Skeletal muscle tissue (tissue), 4 donors: ENCODE data around the gene L2HGDH. TPM values are rescaled to one million over a fixed set of nuclear protein-coding genes. Genes with fewer than 3 reads are reported as not detected.
A peak's percentile ranks its signal among the peaks of the same experiment; 100 is the strongest.
"Not testable (repeated sequence)": the region's sequence is repeated elsewhere in the genome, so short reads cannot be mapped to it uniquely, and the experiment has no call there.

Source experiments
- H3K27ac ChIP-seq: one replicate; pipeline ENCODE4 v1.7.0; 2013; ENCODE audit warnings: mild to moderate bottlenecking, low read depth, low read length, inconsistent platforms
- H3K27me3 ChIP-seq, 3 donors: one replicate each; pipeline ENCODE4 v1.7.0; 2013; ENCODE audit warnings: low read length in 3 of 3; ENCODE audit not compliant: control insufficient read depth in 3 of 3, insufficient read depth in 3 of 3
- H3K36me3 ChIP-seq, 3 donors: one replicate each; pipeline ENCODE4 v1.7.0; 2013; ENCODE audit warnings: low read length in 3 of 3; ENCODE audit not compliant: control insufficient read depth in 3 of 3, insufficient read depth in 3 of 3
- H3K4me1 ChIP-seq, 3 donors: one replicate each; pipeline ENCODE4 v1.7.0; 2013; ENCODE audit warnings: low read length in 3 of 3, mild to moderate bottlenecking in 3 of 3; ENCODE audit not compliant: control insufficient read depth in 3 of 3, insufficient read depth in 3 of 3
- H3K4me3 ChIP-seq, 3 donors: one replicate each; pipeline ENCODE4 v1.7.0; 2013; ENCODE audit warnings: low read length in 3 of 3
- H3K9ac ChIP-seq, 3 donors: one replicate each; pipeline ENCODE4 v1.7.0; 2013; ENCODE audit warnings: low read length in 3 of 3, mild to moderate bottlenecking in 3 of 3, moderate library complexity in 2 of 3, low read depth in 1 of 3
- H3K9me3 ChIP-seq, 3 donors: one replicate each; pipeline ENCODE4 v1.7.0; 2013; ENCODE audit warnings: low read length in 3 of 3; ENCODE audit not compliant: control insufficient read depth in 3 of 3
- total RNA-seq: library from RNA; depleted of rRNA; stranded (reverse); fragments of >200 nt; gene quantifications from one replicate; pipeline ENCODE4 v1.2.3, GENCODE V29; 2014
- donor health status: Osteomylitis.

Gene L2HGDH
- total RNA-seq, 1 donor from 2014 or later = 8.4 TPM

- no peaks in the 10 kb centered on the region for H3K9me3 ChIP-seq
- no peaks in the 10 kb centered on the region for H3K27me3 ChIP-seq
- peak overlapping the region; percentile 35 to 61 (median 61) for H3K4me3 ChIP-seq
- H3K36me3 ChIP-seq = peaks cover 0 to 6% (median 6%) of the 10 kb centered on the region in 3 donors
- peaks cover 0 to 24% (median 5%) of the 10 kb centered on the region in 3 donors for H3K4me1 ChIP-seq
- H3K9ac ChIP-seq = peak overlapping the region in 2 of 3 donors; percentile 1 to 35
- peak overlapping the region; percentile 55 for H3K27ac ChIP-seq
Observed at GRCh38 chr14:50321009-50321660, 9.1 kb upstream of the L2HGDH start.

- Histone ChIP-seq H3K27me3 (no peaks in the 10 kb centered on the region), H3K9me3 (no peaks in the 10 kb centered on the region), H3K4me1 (peaks cover 0 to 24% (median 5%) of the 10 kb centered on the region in 3 donors), H3K4me3 (no peak overlapping the region), H3K27ac (no peak overlapping the region), H3K36me3 (peaks cover 0 to 6% (median 6%) of the 10 kb centered on the region in 3 donors), H3K9ac (no peak overlapping the region)
Observed at GRCh38 chr14:50320283-50320682, 8.3 kb upstream of the L2HGDH start.

- no peak overlapping the region for H3K27ac ChIP-seq
- no peaks in the 10 kb centered on the region for H3K9me3 ChIP-seq
- no peak overlapping the region for H3K4me3 ChIP-seq
- H3K27me3 ChIP-seq = no peaks in the 10 kb centered on the region
- peaks cover 0 to 24% (median 5%) of the 10 kb centered on the region in 3 donors for H3K4me1 ChIP-seq
- H3K36me3 ChIP-seq = peaks cover 0 to 6% (median 6%) of the 10 kb centered on the region in 3 donors
- H3K9ac ChIP-seq = no peak overlapping the region
Observed at GRCh38 chr14:50319721-50320120, 7.7 kb upstream of the L2HGDH start.

- no peak overlapping the region for H3K4me3 ChIP-seq
- no peaks in the 10 kb centered on the region for H3K27me3 ChIP-seq
- no peaks in the 10 kb centered on the region for H3K9me3 ChIP-seq
- no peak overlapping the region for H3K9ac ChIP-seq
- peaks cover 0 to 6% (median 6%) of the 10 kb centered on the region in 3 donors for H3K36me3 ChIP-seq
- H3K27ac ChIP-seq = no peak overlapping the region
- peaks cover 0 to 24% (median 5%) of the 10 kb centered on the region in 3 donors for H3K4me1 ChIP-seq
Observed at GRCh38 chr14:50319293-50319692, 7.3 kb upstream of the L2HGDH start.

GRCh38 chr14:50318031-50318626, 6.1 kb upstream of the L2HGDH start:
- H3K4me3 ChIP-seq = no peak overlapping the region
- no peak overlapping the region for H3K27ac ChIP-seq
- no peaks in the 10 kb centered on the region for H3K9me3 ChIP-seq
- peaks cover 0 to 3% (median 0%) of the 10 kb centered on the region in 3 donors for H3K36me3 ChIP-seq
- peaks cover 6 to 33% (median 10%) of the 10 kb centered on the region in 3 donors for H3K4me1 ChIP-seq
- no peak overlapping the region for H3K9ac ChIP-seq
- no peaks in the 10 kb centered on the region for H3K27me3 ChIP-seq

GRCh38 chr14:50314098-50314497, 2.1 kb upstream of the L2HGDH start:
- not testable (repeated sequence) for H3K27ac ChIP-seq, H3K36me3 ChIP-seq, H3K4me3 ChIP-seq, H3K9ac ChIP-seq, H3K9me3 ChIP-seq, H3K27me3 ChIP-seq
- H3K4me1 ChIP-seq = peaks cover 16 to 26% (median 18%) of the 10 kb centered on the region in 3 donors

- peak overlapping the region; percentile 88 for H3K27ac ChIP-seq
- H3K9ac ChIP-seq = peak overlapping the region; percentile 70 to 93 (median 72)
- H3K4me1 ChIP-seq = peaks cover 16 to 23% (median 18%) of the 10 kb centered on the region in 3 donors
- peak overlapping the region; percentile 76 to 96 (median 96) for H3K4me3 ChIP-seq
- H3K27me3 ChIP-seq = no peaks in the 10 kb centered on the region
- H3K9me3 ChIP-seq = no peaks in the 10 kb centered on the region
- H3K36me3 ChIP-seq = no peaks in the 10 kb centered on the region
Observed at GRCh38 chr14:50312734-50313054, 665 bp upstream of the L2HGDH start.

GRCh38 chr14:50311337-50311971, 575 bp downstream of the L2HGDH start:
- Histone ChIP-seq H3K9ac (peak overlapping the region; percentile 70 to 93 (median 84)), H3K9me3 (no peaks in the 10 kb centered on the region), H3K27me3 (no peaks in the 10 kb centered on the region), H3K4me1 (peaks cover 16 to 23% (median 18%) of the 10 kb centered on the region in 3 donors), H3K4me3 (peak overlapping the region; percentile 89 to 96 (median 96)), H3K27ac (peak overlapping the region; percentile 88), H3K36me3 (no peaks in the 10 kb centered on the region)

- Histone ChIP-seq H3K27ac (no peak overlapping the region), H3K27me3 (no peaks in the 10 kb centered on the region), H3K4me1 (peaks cover 16 to 23% (median 18%) of the 10 kb centered on the region in 3 donors), H3K9me3 (no peaks in the 10 kb centered on the region), H3K9ac (no peak overlapping the region), H3K4me3 (no peak overlapping the region), H3K36me3 (no peaks in the 10 kb centered on the region)
Observed at GRCh38 chr14:50310445-50310844, 1.6 kb downstream of the L2HGDH start.

- no peak overlapping the region for H3K4me3 ChIP-seq
- no peaks in the 10 kb centered on the region for H3K27me3 ChIP-seq
- no peaks in the 10 kb centered on the region for H3K9me3 ChIP-seq
- no peak overlapping the region for H3K27ac ChIP-seq
- H3K36me3 ChIP-seq = no peaks in the 10 kb centered on the region
- H3K4me1 ChIP-seq = peaks cover 14 to 18% (median 15%) of the 10 kb centered on the region in 3 donors
- H3K9ac ChIP-seq = no peak overlapping the region
Observed at GRCh38 chr14:50308363-50308915, 3.6 kb downstream of the L2HGDH start.
